Osteocyte (in vitro differentiated cells): Measurements from ENCODE around the gene TNFRSF1A. TPM values are rescaled to one million over a fixed set of nuclear protein-coding genes. Genes with fewer than 3 reads are reported as not detected.

Experiments used
- DNase-seq: peaks from one replicate; pipeline ENCODE4 v3.0.0; 2021; ENCODE audit warnings: mixed read lengths; ENCODE audit not compliant: unreplicated experiment; ENCODE audit errors: extremely low spot score
- H3K27ac Mint-ChIP-seq: one replicate; pipeline ENCODE4 v1.8.0; 2021; ENCODE audit warnings: mild to moderate bottlenecking, mixed read lengths; ENCODE audit not compliant: unreplicated experiment
- H3K27me3 Mint-ChIP-seq: one replicate; pipeline ENCODE4 v1.8.0; 2021; ENCODE audit warnings: mixed read lengths; ENCODE audit not compliant: unreplicated experiment
- H3K36me3 Mint-ChIP-seq: one replicate; pipeline ENCODE4 v1.8.0; 2021; ENCODE audit warnings: mixed read lengths; ENCODE audit not compliant: unreplicated experiment
- H3K4me1 Mint-ChIP-seq: one replicate; pipeline ENCODE4 v1.8.0; 2021; ENCODE audit warnings: mixed read lengths; ENCODE audit not compliant: unreplicated experiment
- H3K4me3 Mint-ChIP-seq: one replicate; pipeline ENCODE4 v1.8.0; 2021; ENCODE audit warnings: mild to moderate bottlenecking, moderate library complexity, mixed read lengths; ENCODE audit not compliant: unreplicated experiment
- H3K9me3 Mint-ChIP-seq: one replicate; pipeline ENCODE4 v1.8.0; 2021; ENCODE audit warnings: mixed read lengths; ENCODE audit not compliant: unreplicated experiment
- total RNA-seq: library from RNA; stranded (reverse); gene quantifications from 2 replicates; pipeline ENCODE4 v1.2.1, GENCODE V29; 2021
- TF ChIP-seq, protein P1 (sequence below): fragments of 200-600 bp; sonication (generic); IDR thresholded peaks from 2 replicates; pipeline ENCODE4 v1.5.0; 2021; ENCODE audit warnings: antibody characterized with exemption, mild to moderate bottlenecking, moderate library complexity

The TNFRSF1A gene
- total RNA-seq, 1 donor from 2014 or later, result 170 TPM

- no peak overlapping the region for H3K4me3 Mint-ChIP-seq
- no peak for DNase-seq
- peak overlapping the region; percentile 95 for H3K27ac Mint-ChIP-seq
- TF ChIP-seq, protein P1, sequence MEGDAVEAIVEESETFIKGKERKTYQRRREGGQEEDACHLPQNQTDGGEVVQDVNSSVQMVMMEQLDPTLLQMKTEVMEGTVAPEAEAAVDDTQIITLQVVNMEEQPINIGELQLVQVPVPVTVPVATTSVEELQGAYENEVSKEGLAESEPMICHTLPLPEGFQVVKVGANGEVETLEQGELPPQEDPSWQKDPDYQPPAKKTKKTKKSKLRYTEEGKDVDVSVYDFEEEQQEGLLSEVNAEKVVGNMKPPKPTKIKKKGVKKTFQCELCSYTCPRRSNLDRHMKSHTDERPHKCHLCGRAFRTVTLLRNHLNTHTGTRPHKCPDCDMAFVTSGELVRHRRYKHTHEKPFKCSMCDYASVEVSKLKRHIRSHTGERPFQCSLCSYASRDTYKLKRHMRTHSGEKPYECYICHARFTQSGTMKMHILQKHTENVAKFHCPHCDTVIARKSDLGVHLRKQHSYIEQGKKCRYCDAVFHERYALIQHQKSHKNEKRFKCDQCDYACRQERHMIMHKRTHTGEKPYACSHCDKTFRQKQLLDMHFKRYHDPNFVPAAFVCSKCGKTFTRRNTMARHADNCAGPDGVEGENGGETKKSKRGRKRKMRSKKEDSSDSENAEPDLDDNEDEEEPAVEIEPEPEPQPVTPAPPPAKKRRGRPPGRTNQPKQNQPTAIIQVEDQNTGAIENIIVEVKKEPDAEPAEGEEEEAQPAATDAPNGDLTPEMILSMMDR, result no peak
- H3K36me3 Mint-ChIP-seq, result no peaks in the 10 kb centered on the region
- H3K9me3 Mint-ChIP-seq, result no peaks in the 10 kb centered on the region
- H3K27me3 Mint-ChIP-seq, result no peaks in the 10 kb centered on the region
- H3K4me1 Mint-ChIP-seq, result peaks cover 57% of the 10 kb centered on the region
Observed at GRCh38 chr12:6376870-6377666, 35.2 kb upstream of the TNFRSF1A start.

GRCh38 chr12:6376079-6376869 lies 34.4 kb upstream of the TNFRSF1A start:
- Mint-ChIP-seq H3K27me3 (no peaks in the 10 kb centered on the region), H3K27ac (peak overlapping the region; percentile 95), H3K4me3 (no peak overlapping the region), H3K36me3 (no peaks in the 10 kb centered on the region), H3K9me3 (no peaks in the 10 kb centered on the region), H3K4me1 (peaks cover 61% of the 10 kb centered on the region)
- TF ChIP-seq, protein P1, result peak; percentile 51
- no peak for DNase-seq

DNA sequence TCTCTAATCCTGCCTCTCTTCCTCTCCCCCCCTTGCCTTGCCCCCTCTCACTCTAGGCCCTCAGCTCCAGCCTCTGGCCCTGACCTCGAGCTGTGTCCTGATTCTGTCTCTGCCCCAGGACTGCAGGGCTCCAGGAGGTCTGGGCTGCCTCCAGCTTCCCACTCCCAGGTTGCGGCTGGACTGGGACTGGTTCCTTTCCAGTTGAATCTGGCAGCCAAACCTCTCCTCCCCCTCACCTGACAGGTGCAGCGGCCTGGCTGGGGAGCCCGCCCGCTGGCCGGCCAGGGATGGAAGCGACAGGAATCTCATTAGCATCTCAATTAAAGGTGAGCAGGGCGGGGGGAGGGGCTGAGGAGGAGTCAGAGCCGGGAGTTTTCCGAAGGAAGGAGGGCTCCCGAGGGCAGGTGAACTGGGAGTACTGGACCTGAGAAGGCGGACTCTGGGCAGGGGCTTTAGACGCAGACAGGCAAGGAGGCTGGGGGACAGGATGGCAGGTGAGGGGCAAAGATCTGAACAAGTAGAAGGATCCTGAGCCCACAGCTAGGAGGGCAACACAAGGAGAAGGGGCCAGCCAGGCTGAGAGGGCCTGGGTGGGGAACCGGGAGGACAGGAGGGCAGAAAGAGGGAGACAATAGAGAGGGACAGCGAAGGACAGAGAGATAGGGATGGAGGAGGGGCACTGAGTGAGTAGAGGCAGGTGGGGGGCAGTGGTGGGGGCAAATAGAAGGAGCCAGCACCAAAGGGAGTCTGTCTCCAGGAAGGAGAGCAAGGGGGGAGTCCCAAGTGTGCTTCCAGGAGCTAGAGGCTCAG lies 33.6 kb upstream of the TNFRSF1A start, which contains the start of gene SCNN1A:
SCNN1A (minus strand) TSS at position 295 of the 810 bp plus-strand sequence. CDS start 780 bp downstream, outside the sequence.
- H3K9me3 Mint-ChIP-seq, result no peaks in the 10 kb centered on the region
- TF ChIP-seq, protein P1, result no peak
- H3K4me1 Mint-ChIP-seq, result peaks cover 69% of the 10 kb centered on the region

DNA sequence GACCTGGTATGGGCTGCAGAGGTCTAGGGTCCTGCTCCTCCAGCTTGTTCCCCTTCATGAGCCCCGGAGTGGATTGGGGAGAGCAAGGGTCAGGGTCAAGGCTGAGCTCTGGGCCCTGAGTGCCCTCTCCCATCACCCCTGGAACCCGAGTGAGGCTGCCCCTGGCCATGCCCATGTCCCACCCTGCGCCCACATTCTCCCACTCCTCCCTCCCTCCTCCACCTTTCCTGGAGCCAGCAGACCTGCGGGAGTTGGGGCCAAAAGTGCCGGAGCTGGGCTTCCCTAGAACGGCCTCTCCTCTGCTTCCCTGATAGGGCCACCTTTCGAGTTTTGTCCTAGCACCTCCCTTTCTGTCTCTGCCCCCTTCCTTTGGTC lies 32.9 kb upstream of the TNFRSF1A start:
- TF ChIP-seq, protein P1, result no peak
- peak overlapping the region; percentile 95 for H3K27ac Mint-ChIP-seq
- no peaks in the 10 kb centered on the region for H3K36me3 Mint-ChIP-seq
- no peaks in the 10 kb centered on the region for H3K27me3 Mint-ChIP-seq
- H3K4me3 Mint-ChIP-seq, result no peak overlapping the region
- H3K4me1 Mint-ChIP-seq, result peaks cover 76% of the 10 kb centered on the region
- H3K9me3 Mint-ChIP-seq, result no peaks in the 10 kb centered on the region
- DNase-seq, result no peak

More for the DNA sequence above, 33.6 kb upstream of the TNFRSF1A start, which contains the start of gene SCNN1A:
- DNase-seq, result no peak
- Mint-ChIP-seq H3K36me3 (no peaks in the 10 kb centered on the region), H3K27ac (peak within 1 kb of the TSS; percentile 95), H3K27me3 (no peaks in the 10 kb centered on the region), H3K4me3 (no peak within 1 kb of the TSS)
